Heart right ventricle (tissue), 16 donors: ENCODE data around the gene FOXP4. TPM values are rescaled to one million over a fixed set of nuclear protein-coding genes. Genes with fewer than 3 reads are reported as not detected.

ENCODE experiments used
- ATAC-seq, 8 donors: fragments of 200-7000 bp; cut with Tn5 transposase; one replicate each; pipeline ENCODE4 v1.9.1; 2020; ENCODE audit warnings: mild to moderate bottlenecking in 8 of 8, moderate library complexity in 8 of 8, moderate number of reproducible peaks in 1 of 8
- DNase-seq, 2 donors: peaks; one replicate each; pipeline ENCODE4 v3.0.0-alpha.2; 2020
- H3K27ac ChIP-seq, 10 donors: fragments of 200-600 bp; sonication (generic) in 2 of 10; one replicate each; pipeline versions ENCODE4 v1.5.0 to v1.8.0; 2020 to 2022; ENCODE audit warnings: mild to moderate bottlenecking in 3 of 10
- H3K27me3 ChIP-seq, 7 donors: fragments of 200-600 bp; one replicate each; pipeline ENCODE4 v1.8.0; 2021 to 2022; ENCODE audit warnings: mild to moderate bottlenecking in 2 of 7
- H3K36me3 ChIP-seq, 9 donors: fragments of 200-600 bp; sonication (generic) in 1 of 9; one replicate each; pipeline versions ENCODE4 v1.5.0 to v1.8.0; 2020 to 2022; ENCODE audit warnings: mild to moderate bottlenecking in 2 of 9
- H3K4me1 ChIP-seq, 9 donors: fragments of 200-600 bp; sonication (generic) in 1 of 9; one replicate each; pipeline versions ENCODE4 v1.5.0 to v1.8.0; 2020 to 2022; ENCODE audit warnings: mild to moderate bottlenecking in 4 of 9
- H3K4me3 ChIP-seq, 10 donors: fragments of 200-600 bp; sonication (generic) in 2 of 10; one replicate each; pipeline versions ENCODE4 v1.5.0 to v1.8.0; 2020 to 2022; ENCODE audit warnings: mild to moderate bottlenecking in 7 of 10, moderate library complexity in 2 of 10
- H3K9me3 ChIP-seq, 11 donors: fragments of 200-600 bp in 10 of 11; sonication (generic) in 2 of 11; one replicate each; pipeline versions ENCODE4 v1.5.0 to v1.8.0; 2013 to 2022; ENCODE audit warnings: mild to moderate bottlenecking in 2 of 11, control low read depth in 1 of 11, moderate library complexity in 1 of 11
- CTCF ChIP-seq, 9 donors: fragments of 200-600 bp; sonication (generic) in 2 of 9; IDR thresholded peaks; one replicate each; pipeline versions ENCODE4 v1.5.0 to v1.8.0; 2021 to 2022; ENCODE audit warnings: antibody characterized with exemption in 9 of 9, mild to moderate bottlenecking in 5 of 9, moderate library complexity in 1 of 9
- WGBS, 2 donors: extraction: QIAGEN DNeasy Blood & Tissue Kit; methylation state at CpG; one replicate each; pipeline ENCODE4 v1.1.7; 2013; ENCODE audit warnings: inconsistent platforms in 1 of 2; 5-methylcytosine and 5-hydroxymethylcytosine counted together
- intact Hi-C, 10 donors: fragments of 100-400 bp; cut with DNase I; formaldehyde crosslinking; loops; one replicate each; pipeline versions ENCODE4 v1.11.1 to v1.14.2; 2022
- polyA plus RNA-seq, 2 donors: library from polyadenylated mRNA; stranded (reverse); fragments of 200-250 nt; gene quantifications; one replicate each; pipeline ENCODE4 v1.2.3, GENCODE V29; 2013
- total RNA-seq, 10 donors: library from RNA; stranded (reverse); fragmentation: NEBNext Ultra II Directional in 3 of 10; extraction: Animal tissue kit (Norgen Biotek cat#: 25700) in 3 of 10; gene quantifications; one replicate each; pipeline versions ENCODE4 v1.2.1 to v1.2.4, GENCODE V29; 2021 to 2023
- donor health status: Arrhythmogenic right ventricular cardiomyopathy.
- donor health status: ischemic (EF 13 %, LVEDD 7.1; RV severe dilation, severe dysfunction).
- donor health status: healthy with polysubstance abuse.
- donor health status: DM: no; HTN: yes; CAD: no.
- donor health status: DM: no; HTN: no; CAD: no.
- donor health status: ischemic (EF 25% LVEDD 6.9; RV normal size, moderate dysfunction).
- donor health status: ischemic (EF 25% LVEDD 5.7; RV mildly dilated, moderate dysfunction).
- donor health status: healthy.
- donor health status: DM: yes; HTN: yes; CAD: no.
- donor health status: Ischemic cardiomyopathy.
- donor health status: ischemic (EF 35%, LVEDD 5.7; RV mildly dilated, moderate dysfunction).
- donor health status: nonischemic (EF 11% LVEDD 7.7; RV severe dilation, severe dysfunction).
- donor health status: DM: yes; HTN: yes; CAD: no.
- donor health status: PGD.
- donor health status: ischemic (EF 29% LVEDD 5.4; RV normal size, mild dysfunction).
- donor health status: nonischemic (EF 23%, LVEDD 6.1; RV moderate dilation, normal function).

The FOXP4 gene
- total and polyA plus RNA-seq, 12 donors, result 8.9 to 18.0 (median 13.6) TPM

DNA sequence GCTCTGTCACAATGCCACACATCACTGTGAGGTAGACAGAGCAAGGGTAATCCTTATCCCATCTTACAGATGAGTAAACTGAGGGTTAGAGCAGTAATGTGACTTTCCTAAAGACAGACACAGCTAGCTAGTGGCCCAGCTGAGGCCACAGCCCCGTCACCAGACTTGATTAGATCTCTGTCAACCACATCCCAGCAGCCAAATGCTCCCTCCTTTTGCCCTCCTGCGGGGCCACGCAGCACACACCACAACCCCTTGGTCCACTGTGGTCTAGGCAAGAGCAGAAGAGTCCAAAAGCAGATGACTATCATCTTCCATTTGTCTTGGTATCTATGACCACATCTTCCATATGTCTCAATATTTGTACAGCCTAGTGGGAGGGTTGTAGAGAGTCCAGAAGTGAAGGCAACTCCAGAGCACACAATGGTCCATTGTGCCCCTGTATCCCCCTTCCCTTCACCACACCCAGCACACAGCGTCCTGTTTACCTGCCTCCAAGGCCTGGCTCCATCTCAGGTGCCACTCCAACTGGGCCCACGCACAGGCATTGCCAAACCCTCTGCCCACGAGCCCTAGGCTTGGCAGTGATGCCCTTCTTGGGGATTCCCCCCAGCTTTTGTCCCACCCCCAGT, 47.1 kb upstream of the FOXP4 start:
- no peak for TF ChIP-seq CTCF (IDR thresholded peaks at IDR 0.05)
- 92 to 96% methylated on average over 6 of the region's 6 CpGs for whole genome bisulfite sequencing, 2 donors

GRCh38 chr6:41500561-41500960, 45.6 kb upstream of the FOXP4 start:
- 62 to 83% methylated on average over 3 of the region's 3 CpGs for WGBS, 2 donors
- no peak for TF ChIP-seq CTCF (IDR thresholded peaks at IDR 0.05)
- Histone ChIP-seq H3K36me3 (no peaks in the 10 kb centered on the region), H3K4me3 (no peak overlapping the region), H3K9me3 (no peaks in the 10 kb centered on the region), H3K27me3 (peaks cover 0 to 41% (median 19%) of the 10 kb centered on the region in 7 donors), H3K27ac (no peak overlapping the region), H3K4me1 (peaks cover 3 to 27% (median 16%) of the 10 kb centered on the region in 9 donors)
- ATAC-seq (no peak), DNase-seq (no peak)
- intact Hi-C loops, result no loop called here

More for the DNA sequence above, 47.1 kb upstream of the FOXP4 start:
- Histone ChIP-seq H3K4me1 (peaks cover 0 to 14% (median 3%) of the 10 kb centered on the region in 9 donors), H3K27me3 (peaks cover 0 to 26% (median 10%) of the 10 kb centered on the region in 7 donors), H3K4me3 (no peak overlapping the region), H3K36me3 (no peaks in the 10 kb centered on the region), H3K27ac (no peak overlapping the region), H3K9me3 (no peaks in the 10 kb centered on the region)
- ATAC-seq (no peak), DNase-seq (no peak)
- intact Hi-C loops, result no loop called here

DNA sequence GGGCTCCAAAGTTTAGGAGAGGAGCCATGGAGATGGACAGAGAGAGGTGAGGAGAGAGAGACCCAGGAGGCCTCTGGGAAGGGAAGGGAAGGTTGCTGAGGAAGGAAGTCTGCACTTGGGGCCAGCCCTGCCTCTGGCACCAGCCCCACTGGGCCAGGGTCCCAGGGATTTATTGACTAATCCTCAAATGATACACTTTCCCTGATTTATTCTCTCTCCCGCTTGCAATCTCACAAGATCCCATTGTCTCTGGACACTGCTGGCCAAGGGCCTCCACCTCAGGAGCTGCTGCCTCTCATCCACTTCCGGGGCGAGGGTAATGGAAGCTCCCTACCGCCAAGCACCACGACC, 43.6 kb upstream of the FOXP4 start:
- no peaks in the 10 kb centered on the region for H3K9me3 ChIP-seq
- peaks cover 0 to 60% (median 38%) of the 10 kb centered on the region in 7 donors for H3K27me3 ChIP-seq
- H3K27ac ChIP-seq, result no peak overlapping the region
- DNase-seq (no peak), ATAC-seq (no peak)
- no peak for TF ChIP-seq CTCF (IDR thresholded peaks at IDR 0.05)
- no peak overlapping the region for H3K4me3 ChIP-seq
- H3K4me1 ChIP-seq, result peaks cover 5 to 34% (median 20%) of the 10 kb centered on the region in 9 donors
- intact Hi-C loops, result no loop called here
- WGBS, 2 donors, result 57 to 61% methylated on average over 5 of the region's 5 CpGs
- no peaks in the 10 kb centered on the region for H3K36me3 ChIP-seq

GRCh38 chr6:41502917-41503671, 43.1 kb upstream of the FOXP4 start:
- intact Hi-C loops, result no loop called here
- Histone ChIP-seq H3K4me1 (peaks cover 5 to 34% (median 20%) of the 10 kb centered on the region in 9 donors), H3K4me3 (peak overlapping the region in 5 of 10 donors; percentile 20 to 54 (median 45)), H3K27me3 (peaks cover 0 to 66% (median 44%) of the 10 kb centered on the region in 7 donors), H3K36me3 (no peaks in the 10 kb centered on the region), H3K27ac (peak overlapping the region in 1 of 10 donors; percentile 13), H3K9me3 (no peaks in the 10 kb centered on the region)
- ATAC-seq, result no peak
- 50 to 53% methylated on average over 27 of the region's 27 CpGs for WGBS, 2 donors
- DNase-seq, result peak in 1 of 2 donors; percentile 20
- no peak for TF ChIP-seq CTCF (IDR thresholded peaks at IDR 0.05)
